ENCODE measurements around the gene ADGRD2.

ADGRD2 gene

DNA sequence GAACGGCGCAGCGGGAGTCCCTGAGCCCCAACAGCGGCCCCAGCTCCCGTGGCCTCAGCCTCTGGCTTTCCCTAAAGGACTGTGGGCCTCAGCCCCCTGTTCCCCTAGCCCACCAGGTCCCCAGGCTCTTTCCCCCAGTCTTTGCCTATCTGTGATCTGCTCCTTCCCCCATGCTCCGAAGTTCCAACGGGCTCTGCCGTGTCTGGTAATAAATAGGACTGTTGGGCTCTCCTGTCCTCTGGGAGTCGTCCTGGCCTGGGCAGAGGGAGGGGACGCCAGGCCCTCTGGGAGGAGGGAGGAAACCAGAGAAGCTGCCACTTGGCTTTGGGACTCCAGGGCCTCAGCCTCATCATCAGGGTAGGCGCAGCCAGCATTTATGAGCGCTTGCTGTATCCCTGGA lies 28.1 kb downstream of the ADGRD2 start:
- Histone ChIP-seq H3K4me1 (ENCODE audit: control insufficient read depth in 2 of 2, insufficient read depth in 2 of 2, low read length in 2 of 2) (no peaks in the 10 kb centered on the region), H3K36me3 (ENCODE audit: control insufficient read depth in 2 of 2, insufficient read depth in 2 of 2, low read length in 2 of 2) (no peaks in the 10 kb centered on the region), H3K27me3 (ENCODE audit: control insufficient read depth in 2 of 2, insufficient read depth in 2 of 2, low read length in 2 of 2) (peaks cover 24 to 30% of the 10 kb centered on the region in 2 donors), H3K9me3 (ENCODE audit: control insufficient read depth in 2 of 2, low read length in 2 of 2) (no peaks in the 10 kb centered on the region), H3K27ac (ENCODE audit: low read depth in 2 of 2, low read length in 2 of 2) (no peak overlapping the region), H3K9ac (ENCODE audit: low read depth in 1 of 2, low read length in 2 of 2) (no peak overlapping the region), H3K4me3 (ENCODE audit: low read length in 2 of 2) (no peak overlapping the region)

DNA sequence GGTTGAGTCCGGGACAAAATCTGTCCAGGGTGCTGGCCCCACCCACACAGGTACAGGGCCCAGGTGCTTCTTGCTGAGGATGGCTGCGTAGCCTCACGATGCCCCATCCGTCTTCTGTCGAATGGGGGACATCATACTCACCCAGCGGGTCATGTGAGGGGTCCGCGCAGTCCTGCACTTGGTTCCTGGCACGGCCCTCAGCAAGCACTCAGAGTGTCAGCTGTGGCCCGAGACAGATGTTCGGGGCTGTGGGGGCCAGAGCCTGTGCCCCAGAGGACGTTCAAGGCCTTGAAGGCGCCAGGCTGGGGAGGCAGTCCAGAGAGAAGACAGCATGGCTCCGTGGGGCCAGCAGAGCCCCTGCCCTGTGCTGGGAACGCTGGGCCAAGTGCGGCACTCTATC lies 29.1 kb downstream of the ADGRD2 start:
- H3K27me3 ChIP-seq (ENCODE audit: control insufficient read depth in 2 of 2, insufficient read depth in 2 of 2, low read length in 2 of 2), result peaks cover 22 to 34% of the 10 kb centered on the region in 2 donors
- H3K9me3 ChIP-seq (ENCODE audit: control insufficient read depth in 2 of 2, low read length in 2 of 2), result no peaks in the 10 kb centered on the region
- H3K27ac ChIP-seq (ENCODE audit: low read depth in 2 of 2, low read length in 2 of 2), result no peak overlapping the region
- H3K4me1 ChIP-seq (ENCODE audit: control insufficient read depth in 2 of 2, insufficient read depth in 2 of 2, low read length in 2 of 2), result no peaks in the 10 kb centered on the region
- no peak overlapping the region for H3K9ac ChIP-seq (ENCODE audit: low read depth in 1 of 2, low read length in 2 of 2)
- no peak overlapping the region for H3K4me3 ChIP-seq (ENCODE audit: low read length in 2 of 2)
- H3K36me3 ChIP-seq (ENCODE audit: control insufficient read depth in 2 of 2, insufficient read depth in 2 of 2, low read length in 2 of 2), result no peaks in the 10 kb centered on the region

DNA sequence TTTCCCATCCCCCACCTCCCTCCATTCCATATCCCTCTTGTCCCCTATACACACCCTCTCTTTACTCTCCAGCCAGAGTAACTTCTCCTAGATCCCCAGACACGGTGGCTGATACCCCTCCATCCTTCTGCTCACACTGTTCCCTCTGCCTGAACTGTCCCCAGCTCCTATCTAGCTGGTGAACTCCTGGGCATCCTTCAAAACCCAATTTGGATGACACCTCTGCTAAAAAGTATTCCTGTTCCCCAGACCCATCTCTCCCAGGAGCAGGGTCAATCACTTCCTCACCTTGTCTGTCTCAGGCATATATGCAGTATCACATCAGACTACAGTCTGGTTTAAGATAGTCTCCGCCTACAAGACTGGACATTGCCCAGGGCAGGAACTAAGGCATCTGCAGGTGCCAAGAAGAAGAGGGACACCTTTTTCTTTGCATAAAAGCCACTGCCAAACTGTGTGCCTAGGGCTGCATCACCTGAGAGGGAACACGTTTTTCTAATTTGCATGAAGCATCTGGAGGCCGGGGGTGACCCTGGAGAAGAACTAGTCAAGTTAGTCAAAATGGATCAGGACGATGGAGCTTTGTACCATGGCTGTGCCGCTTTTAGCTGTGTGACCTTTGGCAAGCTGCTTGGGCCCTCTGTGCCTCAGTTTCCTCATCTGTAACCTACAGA lies 29.8 kb downstream of the ADGRD2 start:
- H3K27me3 ChIP-seq (ENCODE audit: control insufficient read depth in 2 of 2, insufficient read depth in 2 of 2, low read length in 2 of 2), result peaks cover 22 to 34% of the 10 kb centered on the region in 2 donors

DNA sequence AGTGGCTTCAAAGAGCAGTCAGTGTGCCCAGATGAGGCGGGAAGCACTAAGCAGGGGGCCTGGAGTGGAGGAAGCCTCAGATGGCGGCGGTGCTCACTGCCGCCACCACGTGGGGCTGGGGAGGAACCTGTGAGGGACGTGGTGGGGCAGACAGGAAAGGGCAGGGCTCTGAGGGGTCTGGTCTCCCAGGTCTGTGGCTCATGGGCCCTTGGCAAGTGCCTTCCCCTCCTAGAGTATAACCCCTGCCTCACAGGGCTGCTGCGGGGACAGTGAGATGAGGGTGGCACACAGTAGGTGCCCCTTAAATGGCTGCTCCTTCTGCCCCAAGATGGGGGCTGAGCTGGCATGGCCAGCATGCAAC lies 30.4 kb downstream of the ADGRD2 start:
- Histone ChIP-seq H3K4me1 (ENCODE audit: control insufficient read depth in 2 of 2, insufficient read depth in 2 of 2, low read length in 2 of 2) (no peaks in the 10 kb centered on the region), H3K27me3 (ENCODE audit: control insufficient read depth in 2 of 2, insufficient read depth in 2 of 2, low read length in 2 of 2) (peaks cover 22 to 34% of the 10 kb centered on the region in 2 donors), H3K27ac (ENCODE audit: low read depth in 2 of 2, low read length in 2 of 2) (no peak overlapping the region)

More for the DNA sequence above, 29.8 kb downstream of the ADGRD2 start:
- H3K27ac ChIP-seq (ENCODE audit: low read depth in 2 of 2, low read length in 2 of 2), result no peak overlapping the region
- no peaks in the 10 kb centered on the region for H3K9me3 ChIP-seq (ENCODE audit: control insufficient read depth in 2 of 2, low read length in 2 of 2)
- H3K36me3 ChIP-seq (ENCODE audit: control insufficient read depth in 2 of 2, insufficient read depth in 2 of 2, low read length in 2 of 2), result no peaks in the 10 kb centered on the region
- H3K9ac ChIP-seq (ENCODE audit: low read depth in 1 of 2, low read length in 2 of 2), result no peak overlapping the region
- H3K4me3 ChIP-seq (ENCODE audit: low read length in 2 of 2), result no peak overlapping the region
- H3K4me1 ChIP-seq (ENCODE audit: control insufficient read depth in 2 of 2, insufficient read depth in 2 of 2, low read length in 2 of 2), result no peaks in the 10 kb centered on the region

DNA sequence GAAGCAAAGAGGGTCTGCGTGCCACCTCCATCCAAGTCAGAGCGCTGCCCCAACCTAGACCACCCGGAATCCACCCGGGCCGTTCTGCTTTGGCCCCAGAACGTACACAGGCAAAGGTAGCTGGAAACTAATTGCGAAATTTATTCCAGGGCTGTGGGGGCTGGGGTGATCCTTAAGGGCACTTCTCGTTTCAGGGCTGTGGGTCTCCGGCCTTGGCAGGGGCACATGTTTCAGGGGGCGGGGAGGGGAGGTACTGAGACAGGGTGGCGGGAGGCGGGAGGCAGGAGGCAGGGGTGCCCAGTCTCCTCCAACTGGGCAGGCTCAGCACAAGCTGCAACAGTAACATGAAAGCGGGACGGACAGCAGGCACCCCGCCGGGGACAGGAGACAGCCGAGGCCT lies 30.9 kb downstream of the ADGRD2 start:
- H3K27ac ChIP-seq (ENCODE audit: low read depth in 2 of 2, low read length in 2 of 2), result no peak overlapping the region
- peaks cover 22 to 34% of the 10 kb centered on the region in 2 donors for H3K27me3 ChIP-seq (ENCODE audit: control insufficient read depth in 2 of 2, insufficient read depth in 2 of 2, low read length in 2 of 2)
- H3K9ac ChIP-seq (ENCODE audit: low read depth in 1 of 2, low read length in 2 of 2), result no peak overlapping the region
- no peak overlapping the region for H3K4me3 ChIP-seq (ENCODE audit: low read length in 2 of 2)
- no peaks in the 10 kb centered on the region for H3K4me1 ChIP-seq (ENCODE audit: control insufficient read depth in 2 of 2, insufficient read depth in 2 of 2, low read length in 2 of 2)
- no peaks in the 10 kb centered on the region for H3K36me3 ChIP-seq (ENCODE audit: control insufficient read depth in 2 of 2, insufficient read depth in 2 of 2, low read length in 2 of 2)
- H3K9me3 ChIP-seq (ENCODE audit: control insufficient read depth in 2 of 2, low read length in 2 of 2), result no peaks in the 10 kb centered on the region

More for the DNA sequence above, 30.4 kb downstream of the ADGRD2 start:
- H3K36me3 ChIP-seq (ENCODE audit: control insufficient read depth in 2 of 2, insufficient read depth in 2 of 2, low read length in 2 of 2), result no peaks in the 10 kb centered on the region
- no peak overlapping the region for H3K9ac ChIP-seq (ENCODE audit: low read depth in 1 of 2, low read length in 2 of 2)
- no peak overlapping the region for H3K4me3 ChIP-seq (ENCODE audit: low read length in 2 of 2)
- no peaks in the 10 kb centered on the region for H3K9me3 ChIP-seq (ENCODE audit: control insufficient read depth in 2 of 2, low read length in 2 of 2)

DNA sequence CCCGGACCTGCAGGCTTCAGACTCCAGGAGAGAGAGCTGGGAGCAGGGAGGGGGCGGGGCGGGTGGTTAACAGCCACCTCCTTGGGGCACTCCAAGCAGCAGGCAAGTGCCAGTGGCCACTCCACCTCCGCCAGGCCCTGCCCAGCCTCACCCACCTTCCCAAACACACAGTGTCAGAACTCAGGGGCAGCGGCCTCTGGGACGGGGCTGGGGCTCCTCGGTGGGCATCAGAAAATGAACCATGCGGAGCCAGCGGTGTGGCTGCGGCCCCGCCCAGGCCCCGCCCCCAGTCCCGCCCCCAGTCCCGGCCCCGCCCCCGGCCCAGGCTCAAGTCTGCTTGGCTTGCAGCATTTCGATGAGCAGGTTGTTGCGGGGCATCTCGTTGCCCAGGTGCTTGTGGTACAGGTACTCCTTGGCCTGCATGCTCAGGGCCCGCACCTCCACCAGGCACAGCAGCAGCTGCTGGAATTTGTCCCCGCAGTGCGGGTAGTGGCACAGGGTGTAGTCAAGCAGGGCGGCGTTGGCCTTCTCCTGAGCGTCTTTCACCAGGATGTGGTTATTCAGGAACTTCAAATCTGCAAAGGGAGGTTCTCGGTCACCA lies 32.3 kb downstream of the ADGRD2 start:
- Histone ChIP-seq H3K9me3 (ENCODE audit: control insufficient read depth in 2 of 2, low read length in 2 of 2) (no peaks in the 10 kb centered on the region), H3K4me1 (ENCODE audit: control insufficient read depth in 2 of 2, insufficient read depth in 2 of 2, low read length in 2 of 2) (no peaks in the 10 kb centered on the region), H3K27me3 (ENCODE audit: control insufficient read depth in 2 of 2, insufficient read depth in 2 of 2, low read length in 2 of 2) (peaks cover 17 to 27% of the 10 kb centered on the region in 2 donors), H3K36me3 (ENCODE audit: control insufficient read depth in 2 of 2, insufficient read depth in 2 of 2, low read length in 2 of 2) (no peaks in the 10 kb centered on the region), H3K27ac (ENCODE audit: low read depth in 2 of 2, low read length in 2 of 2) (no peak overlapping the region), H3K9ac (ENCODE audit: low read depth in 1 of 2, low read length in 2 of 2) (no peak overlapping the region), H3K4me3 (ENCODE audit: low read length in 2 of 2) (no peak overlapping the region)

DNA sequence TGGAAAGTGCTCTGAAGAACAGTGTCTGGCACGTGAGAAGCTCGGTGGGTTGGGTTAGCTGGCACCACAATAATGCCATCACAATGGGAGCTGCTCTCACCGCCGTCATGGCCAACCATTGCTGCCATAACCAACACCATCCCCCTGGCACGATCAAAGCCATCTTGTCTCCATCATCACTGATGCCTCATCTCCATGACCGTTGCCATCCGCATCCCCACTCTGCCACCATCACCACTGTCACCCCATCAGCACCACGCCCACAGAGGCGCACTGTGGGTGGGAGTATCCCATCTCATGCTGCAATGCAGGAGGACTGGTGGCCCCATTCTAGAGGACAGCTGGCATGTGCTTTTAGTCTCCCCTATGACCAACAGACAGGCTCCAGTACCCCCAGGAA lies 33.2 kb downstream of the ADGRD2 start:
- no peaks in the 10 kb centered on the region for H3K9me3 ChIP-seq (ENCODE audit: control insufficient read depth in 2 of 2, low read length in 2 of 2)
- H3K27ac ChIP-seq (ENCODE audit: low read depth in 2 of 2, low read length in 2 of 2), result no peak overlapping the region
- H3K9ac ChIP-seq (ENCODE audit: low read depth in 1 of 2, low read length in 2 of 2), result no peak overlapping the region
- no peaks in the 10 kb centered on the region for H3K4me1 ChIP-seq (ENCODE audit: control insufficient read depth in 2 of 2, insufficient read depth in 2 of 2, low read length in 2 of 2)
- H3K4me3 ChIP-seq (ENCODE audit: low read length in 2 of 2), result no peak overlapping the region
- H3K27me3 ChIP-seq (ENCODE audit: control insufficient read depth in 2 of 2, insufficient read depth in 2 of 2, low read length in 2 of 2), result peaks cover 12 to 20% of the 10 kb centered on the region in 2 donors
- H3K36me3 ChIP-seq (ENCODE audit: control insufficient read depth in 2 of 2, insufficient read depth in 2 of 2, low read length in 2 of 2), result no peaks in the 10 kb centered on the region

DNA sequence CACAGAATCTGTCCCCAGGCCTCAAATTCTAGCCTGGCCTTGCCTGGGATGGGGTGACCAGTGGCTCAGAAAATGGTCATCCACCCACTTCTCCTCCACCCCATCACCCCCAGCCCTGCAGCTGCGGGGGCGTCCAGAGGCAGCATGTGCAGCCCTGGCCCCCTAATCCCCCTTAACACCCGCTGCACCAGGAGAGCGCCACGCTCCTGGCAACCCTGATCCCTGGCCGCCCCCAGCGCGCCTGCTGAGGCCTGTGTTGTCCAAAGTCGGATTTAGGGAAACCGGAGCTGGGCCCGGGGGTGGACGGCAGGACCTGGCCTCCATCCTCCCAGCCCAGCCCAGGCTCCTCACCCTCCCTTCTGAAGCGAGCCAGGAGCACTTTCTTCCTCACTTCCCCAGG lies 35.0 kb downstream of the ADGRD2 start:
- Histone ChIP-seq H3K36me3 (ENCODE audit: control insufficient read depth in 2 of 2, insufficient read depth in 2 of 2, low read length in 2 of 2) (no peaks in the 10 kb centered on the region), H3K4me3 (ENCODE audit: low read length in 2 of 2) (no peak overlapping the region), H3K9ac (ENCODE audit: low read depth in 1 of 2, low read length in 2 of 2) (no peak overlapping the region), H3K27me3 (ENCODE audit: control insufficient read depth in 2 of 2, insufficient read depth in 2 of 2, low read length in 2 of 2) (peaks cover 2 to 18% of the 10 kb centered on the region in 2 donors), H3K9me3 (ENCODE audit: control insufficient read depth in 2 of 2, low read length in 2 of 2) (no peaks in the 10 kb centered on the region), H3K27ac (ENCODE audit: low read depth in 2 of 2, low read length in 2 of 2) (no peak overlapping the region), H3K4me1 (ENCODE audit: control insufficient read depth in 2 of 2, insufficient read depth in 2 of 2, low read length in 2 of 2) (no peaks in the 10 kb centered on the region)

DNA sequence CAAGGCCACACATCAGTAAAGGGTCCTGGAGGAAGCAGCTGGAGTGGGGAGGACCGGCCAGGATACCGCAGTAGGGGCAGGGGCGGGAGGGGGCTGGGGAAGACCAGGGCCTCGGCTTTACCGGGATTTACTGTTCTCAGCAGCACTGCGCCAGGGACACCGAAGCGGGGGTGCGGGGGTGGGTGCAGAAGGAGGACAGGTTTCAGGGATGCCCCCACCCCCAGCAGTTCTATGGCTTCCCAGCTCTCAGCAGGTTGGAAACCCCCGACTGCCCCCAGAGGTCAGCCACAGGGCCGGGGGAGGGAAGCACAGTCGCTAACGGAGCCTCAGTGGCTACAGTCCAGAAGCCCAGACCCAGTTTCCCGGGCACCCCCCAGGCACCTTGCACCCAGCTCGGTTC lies 35.7 kb downstream of the ADGRD2 start:
- H3K9me3 ChIP-seq (ENCODE audit: control insufficient read depth in 2 of 2, low read length in 2 of 2), result no peaks in the 10 kb centered on the region

DNA sequence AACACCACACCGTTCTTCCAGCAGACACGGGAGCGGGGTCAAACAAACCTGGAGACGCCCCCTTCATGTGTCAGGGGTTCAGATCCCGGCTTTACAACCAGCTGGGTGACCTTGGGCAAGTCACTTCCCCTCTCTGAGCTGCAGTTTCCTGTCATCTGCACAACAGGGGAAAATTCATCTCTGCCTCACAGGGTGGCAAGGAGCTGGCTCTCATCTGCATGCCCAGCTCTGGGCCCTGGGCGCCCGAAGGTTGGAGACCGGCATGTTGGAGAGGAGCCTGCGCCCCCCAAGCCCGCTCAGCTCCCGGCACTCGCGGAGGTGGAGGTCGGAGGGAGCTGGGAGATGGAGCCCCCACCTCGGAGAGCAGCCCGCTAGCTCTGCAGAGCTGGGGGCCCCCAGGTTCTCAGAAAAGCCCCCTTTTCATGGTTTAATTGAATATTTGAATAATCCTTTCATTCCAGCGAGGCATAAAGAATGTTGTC lies 36.6 kb downstream of the ADGRD2 start:
- peaks cover 0 to 11% of the 10 kb centered on the region in 2 donors for H3K27me3 ChIP-seq (ENCODE audit: control insufficient read depth in 2 of 2, insufficient read depth in 2 of 2, low read length in 2 of 2)
- H3K27ac ChIP-seq (ENCODE audit: low read depth in 2 of 2, low read length in 2 of 2), result no peak overlapping the region
- no peak overlapping the region for H3K9ac ChIP-seq (ENCODE audit: low read depth in 1 of 2, low read length in 2 of 2)
- no peaks in the 10 kb centered on the region for H3K9me3 ChIP-seq (ENCODE audit: control insufficient read depth in 2 of 2, low read length in 2 of 2)
- no peaks in the 10 kb centered on the region for H3K4me1 ChIP-seq (ENCODE audit: control insufficient read depth in 2 of 2, insufficient read depth in 2 of 2, low read length in 2 of 2)
- H3K36me3 ChIP-seq (ENCODE audit: control insufficient read depth in 2 of 2, insufficient read depth in 2 of 2, low read length in 2 of 2), result no peaks in the 10 kb centered on the region
- no peak overlapping the region for H3K4me3 ChIP-seq (ENCODE audit: low read length in 2 of 2)

More for the DNA sequence above, 35.7 kb downstream of the ADGRD2 start:
- Histone ChIP-seq H3K4me1 (ENCODE audit: control insufficient read depth in 2 of 2, insufficient read depth in 2 of 2, low read length in 2 of 2) (no peaks in the 10 kb centered on the region), H3K36me3 (ENCODE audit: control insufficient read depth in 2 of 2, insufficient read depth in 2 of 2, low read length in 2 of 2) (no peaks in the 10 kb centered on the region), H3K27ac (ENCODE audit: low read depth in 2 of 2, low read length in 2 of 2) (no peak overlapping the region), H3K9ac (ENCODE audit: low read depth in 1 of 2, low read length in 2 of 2) (no peak overlapping the region), H3K4me3 (ENCODE audit: low read length in 2 of 2) (no peak overlapping the region), H3K27me3 (ENCODE audit: control insufficient read depth in 2 of 2, insufficient read depth in 2 of 2, low read length in 2 of 2) (peaks cover 0 to 16% of the 10 kb centered on the region in 2 donors)

All from mucosa of rectum (tissue), 2 donors.